ENCODE data around the gene KCNF1. TPM values are rescaled to one million over a fixed set of nuclear protein-coding genes. Genes with fewer than 3 reads are reported as not detected.

Gene KCNF1
- total RNA-seq, 1 experiment from 2014 or later = 1.2 TPM

DNA sequence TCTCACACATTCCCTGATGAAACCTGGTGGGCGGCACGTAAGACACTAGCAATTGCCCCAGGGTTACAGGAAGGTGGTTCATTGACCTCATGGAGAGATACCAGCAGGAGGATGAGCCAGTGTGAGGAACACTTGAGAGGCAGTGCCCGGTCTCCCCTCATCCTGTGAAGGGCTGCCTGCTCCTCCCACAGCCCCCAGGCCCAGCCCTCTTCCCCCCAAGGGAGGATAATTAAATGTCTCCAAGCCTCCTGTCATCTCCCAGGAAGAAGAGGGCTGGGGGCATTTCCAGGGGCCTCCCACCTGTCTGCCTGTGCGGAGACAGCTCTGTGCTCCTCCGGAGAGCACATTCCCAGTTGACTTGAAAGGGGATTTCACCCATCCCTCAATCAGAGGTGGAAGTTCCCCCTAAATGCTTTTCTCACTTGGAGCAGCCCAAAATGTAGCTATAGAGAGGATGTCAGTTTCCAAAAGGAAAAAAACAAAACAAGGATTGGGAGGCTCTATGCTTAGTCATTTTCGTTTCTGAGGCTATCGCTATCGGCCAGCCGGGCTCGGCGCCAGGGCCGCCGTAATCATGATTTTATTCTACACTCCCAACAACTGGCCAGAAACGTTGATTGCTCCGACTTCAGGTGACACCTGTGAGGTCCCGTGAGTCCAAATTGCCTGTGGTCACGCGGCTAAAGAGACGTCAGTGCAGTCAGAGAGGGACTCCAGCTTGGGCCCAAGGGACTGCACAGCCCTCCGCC lies 7.1 kb downstream of the KCNF1 start:
- ATAC-seq = no peak
- POLR2A ChIA-PET = no interaction called here

DNA sequence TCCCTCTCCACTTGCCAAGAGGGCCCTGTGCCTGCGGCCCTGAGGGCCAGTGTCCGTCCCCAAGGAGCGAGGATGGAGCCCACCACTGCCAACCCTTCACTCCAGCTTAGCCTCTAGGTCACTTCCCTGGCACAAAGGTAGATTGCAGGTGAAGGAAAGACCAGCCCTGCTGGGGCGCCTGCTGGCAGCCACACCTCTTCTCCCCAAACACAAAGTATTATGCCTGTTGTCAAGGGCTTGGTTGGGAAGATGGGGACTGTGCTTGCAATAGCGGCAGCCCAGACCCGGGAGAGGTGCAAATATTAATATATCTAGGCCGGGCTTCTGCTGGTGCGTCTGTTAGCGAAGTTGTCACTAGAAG lies 7.7 kb downstream of the KCNF1 start:
- Mint-ChIP-seq H3K4me3 (no peak overlapping the region), H3K27ac (no peak overlapping the region), H3K9me3 (no peaks in the 10 kb centered on the region), H3K27me3 (ENCODE audit: low read depth) (peaks cover 4% of the 10 kb centered on the region), H3K4me1 (peaks cover 47% of the 10 kb centered on the region), H3K36me3 (no peaks in the 10 kb centered on the region)
- ATAC-seq = no peak
- ChIA-PET POLR2A (no interaction called here), CTCF (interaction anchor here (1.5 to 2.3 kb wide), 3 partner anchors 10 to 90 kb away, joined by 4 to 11 read pairs (median 5); no protein-coding TSS in a partner anchor)
- TF ChIP-seq, protein P1, sequence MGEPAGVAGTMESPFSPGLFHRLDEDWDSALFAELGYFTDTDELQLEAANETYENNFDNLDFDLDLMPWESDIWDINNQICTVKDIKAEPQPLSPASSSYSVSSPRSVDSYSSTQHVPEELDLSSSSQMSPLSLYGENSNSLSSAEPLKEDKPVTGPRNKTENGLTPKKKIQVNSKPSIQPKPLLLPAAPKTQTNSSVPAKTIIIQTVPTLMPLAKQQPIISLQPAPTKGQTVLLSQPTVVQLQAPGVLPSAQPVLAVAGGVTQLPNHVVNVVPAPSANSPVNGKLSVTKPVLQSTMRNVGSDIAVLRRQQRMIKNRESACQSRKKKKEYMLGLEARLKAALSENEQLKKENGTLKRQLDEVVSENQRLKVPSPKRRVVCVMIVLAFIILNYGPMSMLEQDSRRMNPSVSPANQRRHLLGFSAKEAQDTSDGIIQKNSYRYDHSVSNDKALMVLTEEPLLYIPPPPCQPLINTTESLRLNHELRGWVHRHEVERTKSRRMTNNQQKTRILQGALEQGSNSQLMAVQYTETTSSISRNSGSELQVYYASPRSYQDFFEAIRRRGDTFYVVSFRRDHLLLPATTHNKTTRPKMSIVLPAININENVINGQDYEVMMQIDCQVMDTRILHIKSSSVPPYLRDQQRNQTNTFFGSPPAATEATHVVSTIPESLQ (CRISPR knock-in tag; IDR thresholded peaks at IDR 0.05) = no peak
- TF ChIP-seq, protein P2, sequence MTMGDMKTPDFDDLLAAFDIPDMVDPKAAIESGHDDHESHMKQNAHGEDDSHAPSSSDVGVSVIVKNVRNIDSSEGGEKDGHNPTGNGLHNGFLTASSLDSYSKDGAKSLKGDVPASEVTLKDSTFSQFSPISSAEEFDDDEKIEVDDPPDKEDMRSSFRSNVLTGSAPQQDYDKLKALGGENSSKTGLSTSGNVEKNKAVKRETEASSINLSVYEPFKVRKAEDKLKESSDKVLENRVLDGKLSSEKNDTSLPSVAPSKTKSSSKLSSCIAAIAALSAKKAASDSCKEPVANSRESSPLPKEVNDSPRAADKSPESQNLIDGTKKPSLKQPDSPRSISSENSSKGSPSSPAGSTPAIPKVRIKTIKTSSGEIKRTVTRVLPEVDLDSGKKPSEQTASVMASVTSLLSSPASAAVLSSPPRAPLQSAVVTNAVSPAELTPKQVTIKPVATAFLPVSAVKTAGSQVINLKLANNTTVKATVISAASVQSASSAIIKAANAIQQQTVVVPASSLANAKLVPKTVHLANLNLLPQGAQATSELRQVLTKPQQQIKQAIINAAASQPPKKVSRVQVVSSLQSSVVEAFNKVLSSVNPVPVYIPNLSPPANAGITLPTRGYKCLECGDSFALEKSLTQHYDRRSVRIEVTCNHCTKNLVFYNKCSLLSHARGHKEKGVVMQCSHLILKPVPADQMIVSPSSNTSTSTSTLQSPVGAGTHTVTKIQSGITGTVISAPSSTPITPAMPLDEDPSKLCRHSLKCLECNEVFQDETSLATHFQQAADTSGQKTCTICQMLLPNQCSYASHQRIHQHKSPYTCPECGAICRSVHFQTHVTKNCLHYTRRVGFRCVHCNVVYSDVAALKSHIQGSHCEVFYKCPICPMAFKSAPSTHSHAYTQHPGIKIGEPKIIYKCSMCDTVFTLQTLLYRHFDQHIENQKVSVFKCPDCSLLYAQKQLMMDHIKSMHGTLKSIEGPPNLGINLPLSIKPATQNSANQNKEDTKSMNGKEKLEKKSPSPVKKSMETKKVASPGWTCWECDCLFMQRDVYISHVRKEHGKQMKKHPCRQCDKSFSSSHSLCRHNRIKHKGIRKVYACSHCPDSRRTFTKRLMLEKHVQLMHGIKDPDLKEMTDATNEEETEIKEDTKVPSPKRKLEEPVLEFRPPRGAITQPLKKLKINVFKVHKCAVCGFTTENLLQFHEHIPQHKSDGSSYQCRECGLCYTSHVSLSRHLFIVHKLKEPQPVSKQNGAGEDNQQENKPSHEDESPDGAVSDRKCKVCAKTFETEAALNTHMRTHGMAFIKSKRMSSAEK (CRISPR knock-in tag; IDR thresholded peaks at IDR 0.05; ENCODE audit: borderline replicate concordance) = no peak
- no peak for TF ChIP-seq USF2 (CRISPR knock-in tag; IDR thresholded peaks at IDR 0.05)
- TF ChIP-seq, protein P3, sequence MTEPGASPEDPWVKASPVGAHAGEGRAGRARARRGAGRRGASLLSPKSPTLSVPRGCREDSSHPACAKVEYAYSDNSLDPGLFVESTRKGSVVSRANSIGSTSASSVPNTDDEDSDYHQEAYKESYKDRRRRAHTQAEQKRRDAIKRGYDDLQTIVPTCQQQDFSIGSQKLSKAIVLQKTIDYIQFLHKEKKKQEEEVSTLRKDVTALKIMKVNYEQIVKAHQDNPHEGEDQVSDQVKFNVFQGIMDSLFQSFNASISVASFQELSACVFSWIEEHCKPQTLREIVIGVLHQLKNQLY (CRISPR knock-in tag; IDR thresholded peaks at IDR 0.05) = no peak
- TF ChIP-seq ELF4 (CRISPR knock-in tag; IDR thresholded peaks at IDR 0.05; ENCODE audit: low read depth) = no peak
- no peak for TF ChIP-seq TEAD1 (CRISPR knock-in tag; IDR thresholded peaks at IDR 0.05)
- no peak for TF ChIP-seq NFATC4 (CRISPR knock-in tag; IDR thresholded peaks at IDR 0.05)
- DNase-seq (ENCODE audit: low spot score) = no peak

More for the DNA sequence above, 7.1 kb downstream of the KCNF1 start:
- no peak overlapping the region for H3K4me3 Mint-ChIP-seq
- H3K9me3 Mint-ChIP-seq = no peaks in the 10 kb centered on the region
- H3K27me3 Mint-ChIP-seq (ENCODE audit: low read depth) = peaks cover 8% of the 10 kb centered on the region
- H3K4me1 Mint-ChIP-seq = peaks cover 48% of the 10 kb centered on the region
- no peaks in the 10 kb centered on the region for H3K36me3 Mint-ChIP-seq
- CTCF ChIA-PET = interaction anchor here (2.3 kb wide), 2 partner anchors 9 to 83 kb away, joined by 5 to 11 read pairs; no protein-coding TSS in a partner anchor
- TF ChIP-seq ESRRA (CRISPR knock-in tag; IDR thresholded peaks at IDR 0.05; ENCODE audit: borderline replicate concordance) (no peak), ATF3 (CRISPR knock-in tag; conservative IDR thresholded peaks at IDR 0.05) (no peak), ZNF671 (CRISPR knock-in tag; IDR thresholded peaks at IDR 0.05) (no peak), GTF2I (CRISPR knock-in tag; conservative IDR thresholded peaks at IDR 0.05) (no peak)
- no peak overlapping the region for H3K27ac Mint-ChIP-seq
- no peak for DNase-seq (ENCODE audit: low spot score)
